Posterior vena cava (tissue), 2 donors: ENCODE measurements around the gene BCAS3. TPM values are rescaled to one million over a fixed set of nuclear protein-coding genes. Genes with fewer than 3 reads are reported as not detected.
"Not testable (repeated sequence)": the region's sequence is repeated elsewhere in the genome, so short reads cannot be mapped to it uniquely, and the experiment has no call there.

ENCODE experiments used
- DNase-seq: peaks from one replicate; pipeline ENCODE4 v3.0.0-alpha.2; 2020; ENCODE audit warnings: low spot score
- intact Hi-C, 2 donors: fragments of 100-400 bp; cut with DNase I; formaldehyde crosslinking; loops; one replicate each; pipeline versions ENCODE4 v1.14.1 to v1.14.2; 2022 to 2023
- total RNA-seq, 2 donors: library from RNA; stranded (reverse); fragmentation: NEBNext Ultra II Directional; extraction: Animal tissue kit (Norgen Biotek cat#: 25700); gene quantifications; one replicate each; pipeline ENCODE4 v1.2.1, GENCODE V29; 2021
- donor health status: DM: yes; HTN: yes; CAD: no.
- donor health status: DM: yes; HTN: yes; CAD: no.

Gene BCAS3
- total RNA-seq, 2 donors from 2014 or later, result 22.5 to 23.6 TPM

DNA sequence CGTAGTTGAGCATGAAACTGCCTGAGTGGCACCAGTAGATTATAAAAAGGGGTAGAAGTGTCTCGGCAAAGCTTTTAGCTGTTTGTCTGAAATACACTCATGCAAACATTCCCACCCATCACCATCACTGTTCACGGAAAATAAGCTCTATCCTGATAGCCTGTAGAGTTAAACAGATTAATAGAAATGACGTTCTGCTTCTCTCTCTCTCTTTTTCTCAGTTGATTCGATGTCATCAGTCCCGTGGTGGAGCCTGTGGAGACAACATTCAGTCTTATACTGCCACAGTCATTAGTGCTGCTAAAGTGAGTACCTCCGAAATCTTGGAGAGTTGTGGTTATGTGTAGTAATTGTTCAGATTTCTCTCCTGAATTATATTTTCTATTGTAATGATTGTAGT lies 224.7 kb downstream of the BCAS3 start:
- intact Hi-C loops, result no loop called here
- DNase-seq, result no peak

DNA sequence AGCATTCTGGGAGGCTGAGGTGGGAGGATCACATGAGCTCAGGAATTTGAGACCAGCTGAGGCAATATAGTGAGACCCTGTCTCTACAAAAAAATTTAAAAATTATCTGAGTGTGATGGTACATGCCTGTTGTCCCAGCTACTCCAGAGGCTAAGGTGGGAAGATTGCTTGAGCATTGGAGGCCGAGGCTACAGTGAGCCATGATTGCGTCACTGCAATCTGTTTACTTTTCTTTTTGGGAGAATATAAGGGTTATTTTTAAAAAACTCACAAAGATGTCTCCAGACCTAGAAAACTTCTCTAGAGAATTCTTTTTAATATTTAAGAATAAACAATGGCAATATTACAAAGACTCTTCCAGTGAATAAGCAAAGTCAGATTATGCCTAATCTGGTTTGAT lies 226.9 kb downstream of the BCAS3 start:
- DNase-seq, result no peak
- intact Hi-C loops, result no loop called here

DNA sequence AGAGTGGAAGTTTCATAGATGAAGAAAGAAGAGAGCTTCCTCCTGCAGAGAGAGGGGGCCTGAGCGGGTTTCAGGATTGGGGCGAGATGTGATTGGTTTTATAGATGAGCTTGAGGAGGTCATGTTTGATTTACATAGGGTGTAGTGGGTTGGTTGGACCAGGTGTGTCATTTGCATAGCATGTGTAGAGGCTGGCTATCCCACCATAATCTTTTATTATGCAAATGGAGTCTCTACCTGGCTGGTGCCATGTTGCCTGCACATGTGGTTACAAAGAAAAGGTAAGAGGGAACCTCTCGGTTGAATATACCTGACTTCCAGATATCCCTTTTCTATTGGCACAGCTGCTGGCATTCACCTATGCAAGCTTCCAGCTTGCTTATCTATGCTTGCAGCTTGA lies 228.1 kb downstream of the BCAS3 start:
- DNase-seq, result no peak
- intact Hi-C loops, result no loop called here

DNA sequence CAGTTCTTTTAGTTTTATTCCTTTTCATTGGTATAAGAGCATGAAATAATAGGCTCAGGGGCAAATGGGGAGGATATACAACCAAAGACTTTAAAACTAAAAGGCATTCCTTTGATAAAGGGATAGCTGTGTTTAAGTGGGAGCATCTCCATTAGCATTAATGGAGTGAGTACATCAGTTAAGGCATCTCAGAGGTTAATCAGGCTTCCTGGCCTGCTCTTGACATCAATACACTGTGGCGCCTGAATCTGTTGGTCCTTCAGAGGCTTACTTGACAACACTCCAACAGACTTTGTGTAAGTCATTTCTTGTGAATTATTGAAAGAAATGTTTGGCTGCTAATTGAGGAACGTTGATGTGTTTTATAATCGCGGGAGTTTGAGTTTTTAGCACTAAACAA lies 230.7 kb downstream of the BCAS3 start:
- intact Hi-C loops, result no loop called here

DNA sequence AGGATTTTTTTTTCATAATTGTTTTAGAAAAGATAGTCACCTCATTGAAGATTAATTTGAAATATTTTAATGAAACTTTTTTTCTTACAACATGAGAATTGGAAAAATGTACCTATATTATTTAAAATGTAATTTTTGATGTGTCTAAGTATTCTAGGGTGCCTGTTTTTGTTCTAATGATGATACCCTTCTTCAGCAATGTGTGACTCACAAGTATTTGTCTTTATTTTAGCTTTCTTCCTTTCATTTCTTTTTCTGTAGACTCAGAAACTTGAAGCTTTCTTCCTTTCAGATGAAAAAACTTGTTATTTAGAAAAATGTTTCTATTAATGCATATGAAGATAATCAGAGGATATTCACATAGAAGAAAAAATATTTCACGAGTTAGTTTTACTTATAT lies 231.8 kb downstream of the BCAS3 start:
- DNase-seq, result no peak

More for the DNA sequence above, 230.7 kb downstream of the BCAS3 start:
- DNase-seq, result no peak

DNA sequence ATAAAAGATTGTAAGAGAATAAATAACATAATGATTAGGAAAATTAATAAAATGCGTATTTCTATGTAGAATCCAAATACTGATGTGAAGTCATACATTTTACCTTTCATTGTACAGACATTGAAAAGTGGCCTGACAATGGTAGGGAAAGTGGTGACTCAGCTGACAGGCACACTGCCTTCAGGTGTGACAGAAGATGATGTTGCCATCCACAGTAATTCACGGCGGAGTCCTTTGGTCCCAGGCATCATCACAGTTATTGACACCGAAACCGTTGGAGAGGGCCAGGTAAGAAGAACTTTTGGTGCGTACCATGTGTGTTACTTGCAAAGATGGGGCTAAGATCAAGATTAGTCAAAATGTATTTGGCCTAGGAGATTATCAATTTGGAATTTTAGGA lies 232.8 kb downstream of the BCAS3 start:
- no peak for DNase-seq
- intact Hi-C loops, result no loop called here

More for the DNA sequence above, 231.8 kb downstream of the BCAS3 start:
- intact Hi-C loops, result no loop called here

DNA sequence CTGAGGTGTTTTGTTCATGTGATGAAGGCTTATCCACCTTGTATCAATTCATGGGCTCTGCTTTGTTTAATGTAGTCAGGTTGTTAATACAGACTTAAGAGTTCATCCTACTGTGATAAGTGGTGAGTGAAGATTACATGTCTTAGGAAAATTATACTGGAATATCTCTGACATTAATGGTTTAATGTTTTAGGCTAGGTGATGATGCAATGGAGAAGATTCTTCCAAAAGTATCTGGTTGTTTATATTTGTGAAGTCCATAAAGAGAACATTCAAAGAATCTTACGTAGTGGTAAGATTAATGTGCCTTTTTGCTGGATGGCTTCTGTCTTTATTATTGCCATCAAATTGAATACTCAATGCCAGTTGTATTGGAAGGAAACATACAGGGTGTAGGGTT lies 236.4 kb downstream of the BCAS3 start:
- intact Hi-C loops, result no loop called here

DNA sequence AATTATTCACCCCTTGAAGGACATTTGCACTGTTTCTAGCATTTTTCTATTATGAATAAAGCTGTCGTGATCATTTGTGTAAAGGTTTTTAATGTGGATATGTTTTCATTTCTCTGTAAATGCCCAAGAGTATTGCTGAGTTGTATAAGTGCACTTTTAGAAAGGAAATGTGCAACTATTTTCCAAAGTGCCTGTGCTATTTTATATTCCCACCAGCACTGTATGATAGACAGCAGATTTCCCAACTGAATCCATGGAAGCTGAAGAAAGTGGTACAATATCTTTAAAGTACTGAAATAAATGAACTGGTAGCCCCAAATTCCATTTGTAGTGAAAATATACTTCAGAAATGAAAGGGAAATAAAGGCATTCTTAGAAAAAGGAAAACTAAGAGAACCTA lies 238.4 kb downstream of the BCAS3 start:
- DNase-seq, result no peak
- intact Hi-C loops, result no loop called here

More for the DNA sequence above, 236.4 kb downstream of the BCAS3 start:
- no peak for DNase-seq

DNA sequence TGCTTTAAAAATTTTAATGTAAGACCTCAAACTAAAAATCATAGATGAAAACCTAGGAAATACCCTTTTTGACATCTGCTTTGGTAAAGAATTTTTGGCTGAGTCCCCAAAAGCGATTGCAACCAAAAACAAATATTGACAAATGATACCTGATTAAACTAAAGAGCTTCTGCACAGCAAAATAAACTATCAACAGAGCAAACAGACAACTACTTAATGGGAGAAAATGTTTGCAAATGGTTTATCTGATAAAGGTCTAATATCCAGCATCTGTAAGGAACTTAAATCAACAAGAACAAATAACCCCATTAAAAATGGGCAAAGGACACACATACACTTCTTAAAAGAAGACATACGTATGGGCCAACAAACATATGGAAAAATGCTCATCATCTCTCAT lies 242.5 kb downstream of the BCAS3 start:
- intact Hi-C loops, result no loop called here
- no peak for DNase-seq

DNA sequence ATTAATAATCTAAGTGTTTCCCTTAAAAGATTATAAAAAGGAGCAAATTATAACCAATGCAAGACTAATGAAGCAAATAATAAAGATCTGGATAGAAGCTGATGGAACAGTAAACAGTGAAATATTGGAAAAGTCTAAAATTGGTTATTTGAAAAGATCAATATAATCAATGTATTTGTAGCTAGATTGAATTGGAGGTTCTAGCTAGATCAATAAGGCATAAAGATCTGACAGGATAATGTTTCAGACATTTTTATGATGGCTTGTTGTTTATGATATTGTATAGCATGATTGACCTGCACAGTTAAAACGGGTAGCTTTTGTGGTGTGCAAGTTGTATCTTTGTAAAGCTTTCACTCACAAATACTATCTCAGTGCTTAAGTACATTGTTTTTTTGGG lies 245.3 kb downstream of the BCAS3 start:
- intact Hi-C loops, result no loop called here
- no peak for DNase-seq

DNA sequence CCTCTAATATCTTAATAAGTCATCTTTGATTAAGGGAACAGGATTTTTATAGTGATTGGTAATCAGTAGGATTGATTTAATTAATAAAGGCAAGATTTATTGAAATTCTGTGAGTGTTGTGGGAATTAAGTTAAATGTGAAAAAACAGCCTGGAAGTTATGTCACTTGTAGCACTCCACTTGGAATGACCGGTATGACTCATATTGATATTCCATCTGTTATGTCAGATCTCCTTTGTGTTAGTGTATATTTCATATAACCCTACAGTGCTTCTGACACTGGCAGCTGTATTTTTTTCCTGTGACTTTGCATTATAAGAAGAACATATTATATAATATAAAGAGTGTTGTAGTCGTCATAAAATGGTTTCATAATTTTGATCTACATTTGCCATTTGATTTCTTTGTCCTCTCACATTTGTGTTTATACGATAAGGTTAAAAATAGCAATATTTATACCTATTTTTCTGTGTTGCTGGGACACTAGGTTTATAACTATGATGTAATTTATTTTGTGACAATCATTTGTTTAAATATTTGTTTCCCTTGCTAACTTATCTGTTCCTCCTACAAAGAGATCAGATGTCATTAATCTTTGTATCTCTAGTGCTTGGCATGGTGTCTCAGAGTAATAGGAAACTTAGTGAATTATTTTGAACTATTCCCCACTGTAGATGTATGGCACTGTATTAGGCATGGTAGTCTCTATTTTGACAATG lies 249.0 kb downstream of the BCAS3 start:
- no peak for DNase-seq
- intact Hi-C loops, result no loop called here

DNA sequence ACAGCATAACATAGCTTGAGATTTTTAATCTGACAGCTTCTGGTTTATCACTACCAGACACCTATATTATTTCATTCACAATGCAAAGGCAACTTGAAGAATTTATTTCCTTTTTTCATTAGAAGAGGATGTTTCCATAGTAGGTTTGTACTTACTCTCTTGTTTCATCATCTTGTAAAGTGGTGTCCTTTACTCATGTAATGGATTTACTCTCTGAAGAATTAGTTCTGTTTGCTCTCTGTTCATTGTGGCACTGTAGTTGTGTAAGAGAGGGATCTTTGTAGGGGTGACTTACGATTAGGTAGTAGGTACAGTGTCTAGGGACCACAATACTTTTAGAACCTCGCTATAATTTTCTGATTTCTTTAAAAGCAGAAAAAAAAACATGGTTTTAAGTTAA lies 256.1 kb downstream of the BCAS3 start:
- no peak for DNase-seq
- intact Hi-C loops, result no loop called here

DNA sequence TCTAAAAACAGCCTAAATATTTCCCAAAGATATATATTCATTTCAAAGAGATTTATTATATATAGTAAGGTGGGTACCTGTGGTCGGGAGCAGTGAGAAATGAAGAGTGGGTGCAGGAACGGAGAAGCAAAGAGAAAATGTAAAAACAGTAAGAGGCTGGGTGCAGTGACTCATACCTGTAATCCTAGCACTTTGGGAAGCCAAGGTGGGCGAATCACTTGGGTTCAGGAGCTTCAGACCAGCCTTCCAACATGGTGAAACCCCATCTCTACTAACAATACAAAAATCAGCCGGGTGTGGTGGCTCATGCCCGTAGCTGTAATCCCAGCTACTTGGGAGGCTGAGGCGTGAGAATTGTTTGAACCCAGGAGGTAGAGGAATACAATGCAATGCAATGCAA lies 257.1 kb downstream of the BCAS3 start:
- intact Hi-C loops, result no loop called here
- DNase-seq, result no peak

DNA sequence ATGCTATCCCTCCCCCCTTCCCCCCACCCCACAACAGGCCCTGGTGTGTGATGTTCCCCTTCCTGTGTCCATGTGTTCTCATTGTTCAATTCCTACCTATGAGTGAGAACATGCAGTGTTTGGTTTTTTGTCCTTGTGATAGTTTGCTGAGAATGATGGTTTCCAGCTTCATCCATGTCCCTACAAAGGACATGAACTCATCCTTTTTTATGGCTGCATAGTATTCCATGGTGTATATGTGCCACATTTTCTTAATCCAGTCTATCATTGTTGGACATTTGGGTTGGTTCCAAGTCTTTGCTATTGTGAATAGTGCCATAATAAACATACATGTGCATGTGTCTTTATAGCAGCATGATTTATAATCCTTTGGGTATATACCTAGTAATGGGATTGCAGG lies 258.3 kb downstream of the BCAS3 start:
- intact Hi-C loops, DNase-seq: not testable (repeated sequence)

DNA sequence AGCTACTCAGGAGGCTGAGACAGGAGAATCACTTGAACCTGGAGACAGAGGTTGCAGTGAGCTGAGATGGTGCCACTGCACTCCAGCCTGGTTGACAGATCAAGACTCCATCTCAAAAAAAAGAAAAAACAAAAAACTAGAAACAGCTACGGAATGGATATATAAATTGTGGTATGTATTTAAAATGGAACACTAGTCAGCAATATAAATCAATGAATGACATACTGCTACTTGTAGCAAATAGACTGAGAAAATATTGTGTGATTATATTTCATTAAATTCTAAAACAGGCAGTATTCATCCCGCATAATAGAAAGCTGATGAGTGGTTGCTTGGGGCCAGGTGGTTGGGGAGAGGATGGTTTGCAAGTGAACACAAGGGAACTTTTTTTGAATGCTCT lies 261.7 kb downstream of the BCAS3 start:
- intact Hi-C loops, result no loop called here
- DNase-seq, result no peak

DNA sequence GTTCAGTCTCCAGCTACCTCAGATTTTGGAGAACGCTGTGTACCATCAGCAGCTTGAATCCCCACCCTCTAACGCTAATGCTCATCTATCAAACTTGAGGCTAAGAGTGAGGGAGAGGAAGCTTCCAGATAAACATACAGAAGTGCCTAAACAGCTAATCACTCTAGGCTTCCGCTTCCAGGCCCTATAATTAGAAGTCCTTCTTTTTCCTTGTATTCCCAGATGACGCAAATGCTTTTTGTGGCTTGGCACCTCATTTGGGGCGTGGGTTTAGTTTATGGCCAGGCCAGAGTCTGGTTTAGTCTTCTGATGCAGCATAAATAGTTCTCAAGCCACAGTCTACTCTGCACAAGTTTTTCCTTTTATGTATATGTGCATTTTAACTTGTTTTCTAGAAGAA lies 263.4 kb downstream of the BCAS3 start:
- peak; percentile 80 for DNase-seq
- intact Hi-C loops, result no loop called here

DNA sequence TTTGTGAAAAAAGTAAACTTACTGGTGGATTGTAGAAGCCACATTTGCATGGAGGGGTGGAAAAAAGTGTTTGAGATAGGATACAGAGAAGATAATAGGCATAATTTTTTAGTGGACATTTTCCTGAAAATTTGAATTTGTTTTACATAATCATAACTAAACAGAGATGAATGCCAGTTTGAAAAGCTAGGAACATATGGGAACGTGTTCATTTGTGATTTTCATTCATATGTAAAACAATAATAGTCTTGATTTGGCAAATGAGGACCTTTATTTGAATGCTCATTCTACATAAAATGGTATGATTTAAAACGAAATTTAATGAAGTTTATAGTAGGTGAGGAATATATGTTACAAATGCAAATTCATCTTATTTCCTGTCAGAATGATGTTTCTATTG lies 263.9 kb downstream of the BCAS3 start:
- intact Hi-C loops, result no loop called here
- DNase-seq, result no peak

DNA sequence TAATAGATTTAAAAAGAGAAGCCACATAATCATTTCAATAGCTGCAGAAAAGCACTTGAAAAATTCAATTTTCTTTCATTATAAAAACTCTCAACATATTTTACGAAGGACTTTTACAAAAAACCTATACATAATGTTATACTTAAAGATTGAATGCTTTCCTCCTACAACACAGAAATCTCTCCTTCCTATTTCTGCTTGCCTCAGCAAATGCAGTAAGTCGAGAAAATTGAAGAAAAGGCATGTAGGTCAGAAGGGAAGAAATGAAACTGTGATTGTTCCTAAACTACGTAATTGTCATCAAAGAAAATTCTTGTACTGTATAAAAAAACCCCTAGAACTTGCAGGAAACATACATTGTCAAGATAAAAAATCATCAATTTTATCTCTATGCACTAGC lies 267.1 kb downstream of the BCAS3 start:
- intact Hi-C loops, result no loop called here
- no peak for DNase-seq

DNA sequence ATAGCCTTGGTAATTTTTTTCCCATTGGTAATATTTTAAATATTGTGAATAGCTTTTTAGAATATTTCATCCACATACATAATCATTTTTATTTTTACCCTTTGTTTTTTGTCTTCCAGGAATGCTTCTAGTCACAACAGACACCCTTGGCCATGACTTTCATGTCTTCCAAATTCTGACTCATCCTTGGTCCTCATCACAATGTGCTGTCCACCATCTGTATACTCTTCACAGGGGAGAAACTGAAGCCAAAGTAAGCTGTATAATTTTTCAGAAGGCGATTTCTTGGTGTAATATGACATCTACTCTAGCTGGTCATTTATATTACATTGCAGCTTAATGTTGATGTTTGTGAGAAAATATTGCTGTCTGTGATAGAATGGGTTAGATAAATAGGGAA lies 269.4 kb downstream of the BCAS3 start:
- no peak for DNase-seq
- intact Hi-C loops, result no loop called here

DNA sequence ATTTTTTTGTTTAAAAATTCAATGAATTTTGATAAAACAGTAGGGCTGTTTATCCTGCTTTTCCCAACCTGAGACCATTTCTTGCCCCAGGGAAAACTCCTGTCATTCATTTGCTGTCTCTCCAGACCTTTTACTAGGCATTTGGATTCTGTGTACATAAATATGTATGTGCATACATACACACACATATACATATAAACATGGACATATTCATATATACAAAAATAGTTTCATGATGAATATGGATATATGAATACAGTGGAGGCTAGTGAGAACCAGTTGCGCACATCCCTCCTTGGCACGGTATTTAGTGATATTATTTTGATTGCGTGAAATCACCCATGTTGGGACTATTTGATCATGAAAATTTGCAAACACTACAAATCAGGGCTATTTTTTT lies 269.9 kb downstream of the BCAS3 start:
- intact Hi-C loops, result no loop called here
- no peak for DNase-seq

DNA sequence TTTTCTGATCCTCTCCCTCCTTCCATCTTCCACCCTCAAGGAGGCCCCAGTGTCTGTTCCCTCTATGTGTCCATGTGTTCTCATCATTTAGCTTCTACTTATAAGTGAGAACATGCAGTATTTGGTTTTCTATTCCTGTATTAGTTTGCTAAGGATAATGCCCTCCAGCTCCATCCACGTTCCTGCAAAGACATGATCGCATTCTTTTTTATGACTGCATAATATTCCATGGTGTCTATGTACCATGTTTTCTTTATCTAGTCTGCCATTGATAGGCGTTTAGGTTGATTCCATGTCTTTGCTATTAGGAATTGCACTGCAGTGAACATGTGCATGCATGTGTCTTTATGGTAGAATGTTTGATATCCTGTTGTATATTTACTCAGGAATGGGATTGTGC lies 275.1 kb downstream of the BCAS3 start:
- intact Hi-C loops, result no loop called here
- no peak for DNase-seq

DNA sequence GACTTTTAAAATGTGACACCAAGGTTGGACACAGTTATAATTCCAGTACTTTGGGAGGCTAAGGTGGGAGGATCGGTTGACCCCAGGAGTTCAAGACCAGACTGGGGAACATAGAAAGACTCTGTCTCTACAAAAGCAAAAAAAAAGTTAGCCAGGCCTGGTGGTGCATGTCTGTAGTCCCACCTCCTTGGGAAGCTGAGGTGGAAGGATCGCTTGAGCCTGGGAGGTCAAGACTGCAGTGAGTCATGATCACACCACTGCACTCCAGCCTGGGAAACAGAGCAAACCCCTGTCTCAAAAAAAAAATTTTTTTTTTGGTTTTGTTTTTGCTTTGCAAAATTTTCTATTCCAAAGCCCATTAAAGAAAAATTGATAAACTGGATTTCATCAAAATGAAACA lies 281.4 kb downstream of the BCAS3 start:
- intact Hi-C loops, result no loop called here
- no peak for DNase-seq
